GM19395 (cell line): ENCODE measurements around the gene PI4K2B.
"Not testable (repeated sequence)": the region's sequence is repeated elsewhere in the genome, so short reads cannot be mapped to it uniquely, and the experiment has no call there.

Source experiments
- ATAC-seq: cut with Tn5 transposase; IDR thresholded peaks from one replicate; pipeline ENCODE4 v1.9.1; 2021; ENCODE audit warnings: mild to moderate bottlenecking, moderate library complexity; ENCODE audit not compliant: unreplicated experiment

PI4K2B gene

DNA sequence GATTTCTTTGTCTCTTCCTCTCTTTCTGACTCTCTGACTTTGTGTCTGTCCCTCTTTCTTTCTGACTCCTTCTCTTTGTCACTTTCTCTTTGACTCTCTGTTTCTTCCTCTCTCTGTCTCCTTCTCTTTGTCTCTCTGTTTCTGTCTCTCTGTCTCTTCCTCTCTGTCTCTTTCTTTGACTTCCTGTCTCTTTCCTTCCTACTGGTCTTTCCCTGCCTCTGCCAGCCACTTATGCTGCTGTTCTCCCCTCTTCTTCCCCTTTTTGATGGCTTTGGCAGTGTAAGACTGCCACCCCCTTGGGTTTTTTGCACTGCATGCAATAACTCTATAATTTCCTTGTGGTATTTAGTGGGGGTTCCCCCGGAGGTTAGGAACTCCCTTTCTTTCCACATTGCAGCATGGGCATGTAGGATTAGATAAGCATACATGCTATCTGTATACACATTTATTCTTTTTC, 6.9 kb downstream of the PI4K2B start:
- peak; percentile 59 for ATAC-seq

DNA sequence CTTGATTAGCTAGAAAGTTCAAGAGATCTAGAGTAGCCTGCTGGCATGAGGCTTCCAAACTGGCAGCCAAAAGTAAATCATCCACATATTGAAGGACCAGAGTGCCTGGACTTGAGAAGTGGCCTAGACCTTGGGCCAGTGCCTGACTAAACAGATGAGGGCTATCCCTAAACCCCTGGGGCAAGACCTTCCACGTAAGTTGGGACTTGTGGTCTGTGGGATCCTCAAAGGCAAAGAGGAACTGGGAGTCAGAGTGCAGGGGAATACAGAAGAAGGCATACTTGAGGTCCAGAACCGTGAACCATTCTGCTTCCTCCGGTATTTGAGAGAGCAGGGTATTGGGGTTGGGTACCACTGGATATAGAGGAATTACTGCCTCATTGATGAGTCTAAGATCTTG, 8.4 kb downstream of the PI4K2B start:
- not testable (repeated sequence) for ATAC-seq

- no peak for ATAC-seq
Observed at GRCh38 chr4:25245181-25245580, 11.3 kb downstream of the PI4K2B start.

GRCh38 chr4:25246680-25247611, 13.1 kb downstream of the PI4K2B start:
- ATAC-seq, result no peak

DNA sequence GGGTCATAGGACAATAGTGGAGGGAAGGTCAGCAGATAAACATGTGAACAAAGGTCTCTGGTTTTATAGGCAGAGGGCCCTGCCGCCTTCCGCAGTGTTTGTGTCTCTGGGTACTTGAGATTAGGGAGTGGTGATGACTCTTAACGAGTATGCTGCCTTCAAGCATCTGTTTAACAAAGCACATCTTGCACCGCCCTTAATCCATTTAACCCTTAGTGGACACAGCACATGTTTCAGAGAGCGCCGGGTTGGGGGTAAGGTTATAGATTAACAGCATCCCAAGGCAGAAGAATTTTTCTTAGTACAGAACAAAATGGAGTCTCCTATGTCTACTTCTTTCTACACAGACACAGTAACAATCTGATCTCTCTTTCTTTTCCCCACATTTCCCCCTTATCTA, 15.0 kb downstream of the PI4K2B start:
- not testable (repeated sequence) for ATAC-seq

DNA sequence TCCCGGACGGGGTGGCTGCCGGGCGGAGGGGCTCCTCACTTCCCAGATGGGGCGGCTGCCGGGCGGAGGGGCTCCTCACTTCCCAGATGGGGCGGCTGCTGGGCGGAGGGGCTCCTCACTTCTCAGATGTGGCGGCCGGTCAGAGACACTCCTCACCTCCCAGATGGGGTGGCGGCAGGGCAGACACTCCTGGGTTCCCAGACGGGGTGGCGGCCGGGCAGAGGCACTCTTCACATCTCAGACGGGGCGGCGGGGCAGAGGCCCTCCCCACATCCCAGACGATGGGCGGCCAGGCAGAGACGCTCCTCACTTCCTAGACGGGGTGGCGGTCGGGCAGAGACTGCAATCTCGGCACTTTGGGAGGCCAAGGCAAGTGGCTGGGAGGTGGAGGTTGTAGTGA, 15.7 kb downstream of the PI4K2B start:
- not testable (repeated sequence) for ATAC-seq

- ATAC-seq, result no peak
Observed at GRCh38 chr4:25252230-25253070, 18.6 kb downstream of the PI4K2B start.

- no peak for ATAC-seq
Observed at GRCh38 chr4:25253071-25253445, 19.2 kb downstream of the PI4K2B start.

DNA sequence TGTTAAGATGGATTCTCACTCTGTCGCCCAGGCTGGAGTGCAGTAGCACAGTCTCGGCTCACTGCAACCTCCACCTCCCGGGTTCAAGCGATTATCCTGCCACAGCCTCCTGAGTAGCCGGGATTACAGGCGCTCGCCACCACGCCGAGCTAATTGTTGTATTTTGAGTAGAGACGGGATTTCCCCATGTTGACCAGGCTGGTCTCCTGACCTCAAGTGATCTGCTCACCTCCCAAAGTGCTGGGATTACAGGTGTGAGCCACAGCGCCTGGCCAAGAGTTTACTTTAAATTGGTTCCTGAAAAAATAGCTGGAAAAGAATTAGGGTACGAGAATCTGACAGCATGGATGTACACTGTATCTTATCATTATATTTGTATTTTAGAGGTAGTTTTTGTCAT, 20.0 kb downstream of the PI4K2B start:
- not testable (repeated sequence) for ATAC-seq

GRCh38 chr4:25258980-25259578, 25.2 kb downstream of the PI4K2B start:
- ATAC-seq, result no peak

DNA sequence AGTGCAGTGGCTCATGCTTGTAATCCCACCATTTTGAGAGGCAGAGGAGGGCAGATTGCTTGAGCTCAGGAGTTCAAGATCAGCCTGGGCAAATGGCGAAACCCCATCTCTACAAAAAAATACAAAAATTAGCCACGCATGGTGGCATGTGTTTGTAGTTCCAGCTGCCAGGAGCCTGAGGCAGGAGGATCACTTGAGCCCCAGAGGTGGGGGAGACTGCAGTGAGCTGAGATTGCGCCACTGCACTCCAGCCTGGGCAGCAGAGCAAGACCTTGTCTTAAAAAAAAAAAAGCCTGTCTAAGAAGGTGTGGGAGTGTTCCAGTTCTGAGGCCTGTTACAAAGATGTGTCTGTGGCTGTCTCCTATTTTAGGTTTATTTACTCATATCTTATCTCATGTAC, 38.0 kb downstream of the PI4K2B start:
- no peak for ATAC-seq

GRCh38 chr4:25280210-25280609, 46.4 kb downstream of the PI4K2B start:
- no peak for ATAC-seq

DNA sequence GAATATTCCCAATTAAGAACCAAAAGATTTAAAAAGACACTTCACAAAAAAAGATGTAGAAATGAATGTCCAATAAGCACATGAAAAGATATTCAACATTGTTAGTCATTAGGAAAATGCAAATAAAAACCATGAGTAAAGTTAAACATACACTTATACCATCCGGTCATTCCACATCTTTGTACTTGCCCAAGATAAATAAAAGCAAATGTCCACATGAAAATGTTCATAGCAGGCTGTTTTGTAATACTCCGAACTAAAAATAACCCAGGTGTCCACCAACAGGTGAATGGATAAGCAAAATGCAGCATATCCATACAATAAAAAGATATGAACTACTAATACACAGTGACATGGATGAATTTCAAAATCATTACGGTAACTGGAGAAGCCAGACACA, 50.1 kb downstream of the PI4K2B start:
- no peak for ATAC-seq

DNA sequence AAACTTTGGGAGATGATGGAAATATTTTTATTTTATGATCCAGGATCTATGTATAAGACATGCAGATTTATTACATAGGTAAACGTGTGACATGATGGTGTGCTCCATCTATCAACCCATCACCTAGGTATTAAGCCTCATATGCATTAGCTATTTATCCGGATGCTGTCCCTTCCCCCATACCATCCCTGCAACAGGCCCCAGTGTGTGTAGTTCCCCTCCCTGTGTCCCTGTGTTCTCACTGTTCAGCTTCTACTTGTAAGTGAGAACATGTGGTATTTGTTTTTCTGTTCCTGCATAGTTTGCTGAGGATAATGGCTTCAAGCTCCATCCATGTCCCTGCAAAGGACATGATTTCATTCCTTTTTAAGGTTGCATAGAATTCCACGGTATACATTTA, 50.6 kb downstream of the PI4K2B start:
- no peak for ATAC-seq

DNA sequence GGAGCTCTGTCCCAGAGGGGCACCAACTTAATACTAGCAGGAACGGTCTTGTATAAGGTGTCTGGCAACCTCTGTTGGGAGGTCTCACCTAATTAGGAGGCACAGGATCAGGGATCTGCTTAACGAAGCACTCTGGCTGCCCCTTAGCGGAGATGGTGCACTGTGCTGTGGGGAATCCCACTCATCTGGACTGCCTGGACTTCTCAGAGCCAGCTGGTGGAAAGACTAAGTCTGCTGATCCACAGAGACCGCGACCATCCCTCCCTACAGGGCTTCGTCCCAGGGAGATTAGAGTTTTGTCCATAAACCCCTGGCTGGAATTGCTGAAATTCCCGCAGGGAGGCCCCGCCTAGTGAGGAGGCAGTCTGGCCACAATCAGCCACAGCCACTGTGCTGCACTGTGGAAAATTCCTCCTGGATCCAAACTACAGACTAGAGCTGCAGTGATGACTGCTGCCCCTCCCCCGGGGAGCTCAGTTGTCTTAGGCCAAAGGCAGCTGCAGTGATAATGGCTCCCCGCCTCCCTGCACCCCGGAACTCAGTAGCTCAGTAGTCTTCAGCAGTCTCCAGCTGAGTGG, 56.7 kb downstream of the PI4K2B start:
- ATAC-seq, result no peak

DNA sequence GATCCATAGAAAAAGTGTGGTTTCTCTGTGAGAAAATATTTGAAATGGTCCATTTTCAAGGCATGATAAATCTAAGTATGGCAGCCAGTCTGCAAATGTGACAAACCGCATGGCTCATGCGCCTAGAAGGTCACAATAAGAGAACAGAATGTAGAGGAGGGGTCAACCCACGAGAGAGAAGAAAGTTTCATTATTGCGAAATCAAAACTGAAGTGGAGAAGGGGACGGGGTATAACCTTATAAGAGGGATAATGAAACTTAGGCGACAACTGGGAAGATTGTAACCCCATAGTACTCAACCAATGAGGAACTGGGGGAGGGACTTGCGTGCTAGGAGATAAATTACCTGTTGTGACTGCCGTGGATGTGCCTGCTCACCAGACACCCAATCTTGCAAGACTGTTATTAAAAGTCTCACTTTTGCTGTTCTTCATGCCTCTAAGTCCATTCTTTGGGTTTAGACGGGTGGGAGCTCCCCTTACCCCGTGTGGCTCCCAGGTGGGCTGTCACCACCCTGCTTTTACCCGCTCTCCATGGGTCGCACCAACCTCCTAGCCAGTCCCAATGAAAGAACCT, 57.4 kb downstream of the PI4K2B start:
- ATAC-seq, result no peak

- no peak for ATAC-seq
Observed at GRCh38 chr4:25297528-25298242, 63.9 kb downstream of the PI4K2B start.

GRCh38 chr4:25299476-25300203, 65.8 kb downstream of the PI4K2B start:
- no peak for ATAC-seq

DNA sequence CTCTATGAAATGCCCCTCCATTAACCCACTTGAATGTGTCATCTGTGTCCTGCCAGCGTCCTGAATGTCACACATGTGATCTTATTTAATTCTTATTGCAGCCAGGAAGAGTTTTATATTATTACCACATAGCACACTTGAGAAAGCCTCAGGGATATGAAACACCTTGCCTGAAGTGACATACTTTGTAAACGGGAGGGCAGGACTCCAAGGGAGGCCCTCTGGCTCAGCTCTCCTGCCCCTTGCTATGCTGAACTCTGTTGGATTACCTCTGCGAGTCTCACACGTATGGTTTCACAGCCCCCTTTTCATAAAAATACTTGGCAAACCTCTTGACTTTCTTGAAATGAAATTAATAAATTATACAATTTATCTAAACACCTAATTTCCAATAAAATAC, 67.6 kb downstream of the PI4K2B start:
- no peak for ATAC-seq
